ENCODE data around the gene EREG. TPM values are rescaled to one million over a fixed set of nuclear protein-coding genes. Genes with fewer than 3 reads are reported as not detected.
"Not testable (repeated sequence)": the region's sequence is repeated elsewhere in the genome, so short reads cannot be mapped to it uniquely, and the experiment has no call there.

The EREG gene
- total RNA-seq, 4 donors from 2014 or later, result 9.4 to 63.8 (median 31.6) TPM

DNA sequence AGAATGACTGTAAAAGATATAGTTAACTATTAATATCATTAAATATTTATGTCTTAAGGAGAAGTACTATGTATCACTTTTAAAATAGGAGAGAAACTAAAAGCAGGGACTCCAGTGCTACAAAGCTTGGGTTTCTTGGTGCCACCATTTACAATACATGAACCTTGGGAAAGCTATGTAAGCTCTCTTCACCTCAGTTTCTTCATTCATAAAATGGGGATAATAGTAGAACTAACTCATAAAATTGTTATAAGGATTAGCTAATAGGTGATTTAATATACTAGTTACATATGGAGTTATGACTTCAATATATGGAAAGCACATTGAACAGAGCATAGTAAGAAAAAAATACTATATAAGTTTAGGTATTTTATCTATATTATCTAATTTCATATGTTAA lies 33.0 kb upstream of the EREG start:
- TF ChIP-seq POLR2A (IDR thresholded peaks at IDR 0.05) (no peak), POLR2AphosphoS5 (IDR thresholded peaks at IDR 0.05) (no peak), EP300 (IDR thresholded peaks at IDR 0.05) (no peak)
- TF ChIP-seq, protein P1, sequence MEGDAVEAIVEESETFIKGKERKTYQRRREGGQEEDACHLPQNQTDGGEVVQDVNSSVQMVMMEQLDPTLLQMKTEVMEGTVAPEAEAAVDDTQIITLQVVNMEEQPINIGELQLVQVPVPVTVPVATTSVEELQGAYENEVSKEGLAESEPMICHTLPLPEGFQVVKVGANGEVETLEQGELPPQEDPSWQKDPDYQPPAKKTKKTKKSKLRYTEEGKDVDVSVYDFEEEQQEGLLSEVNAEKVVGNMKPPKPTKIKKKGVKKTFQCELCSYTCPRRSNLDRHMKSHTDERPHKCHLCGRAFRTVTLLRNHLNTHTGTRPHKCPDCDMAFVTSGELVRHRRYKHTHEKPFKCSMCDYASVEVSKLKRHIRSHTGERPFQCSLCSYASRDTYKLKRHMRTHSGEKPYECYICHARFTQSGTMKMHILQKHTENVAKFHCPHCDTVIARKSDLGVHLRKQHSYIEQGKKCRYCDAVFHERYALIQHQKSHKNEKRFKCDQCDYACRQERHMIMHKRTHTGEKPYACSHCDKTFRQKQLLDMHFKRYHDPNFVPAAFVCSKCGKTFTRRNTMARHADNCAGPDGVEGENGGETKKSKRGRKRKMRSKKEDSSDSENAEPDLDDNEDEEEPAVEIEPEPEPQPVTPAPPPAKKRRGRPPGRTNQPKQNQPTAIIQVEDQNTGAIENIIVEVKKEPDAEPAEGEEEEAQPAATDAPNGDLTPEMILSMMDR (IDR thresholded peaks at IDR 0.05), result no peak
- H3K9me3 ChIP-seq, result no peaks in the 10 kb centered on the region
- DNase-seq (ENCODE audit: low spot score in 2 of 2), result no peak
- no peaks in the 10 kb centered on the region for H3K27me3 ChIP-seq
- no peak overlapping the region for H3K4me3 ChIP-seq
- H3K36me3 ChIP-seq, result no peaks in the 10 kb centered on the region
- H3K4me1 ChIP-seq, result no peaks in the 10 kb centered on the region
- H3K27ac ChIP-seq, result no peak overlapping the region

DNA sequence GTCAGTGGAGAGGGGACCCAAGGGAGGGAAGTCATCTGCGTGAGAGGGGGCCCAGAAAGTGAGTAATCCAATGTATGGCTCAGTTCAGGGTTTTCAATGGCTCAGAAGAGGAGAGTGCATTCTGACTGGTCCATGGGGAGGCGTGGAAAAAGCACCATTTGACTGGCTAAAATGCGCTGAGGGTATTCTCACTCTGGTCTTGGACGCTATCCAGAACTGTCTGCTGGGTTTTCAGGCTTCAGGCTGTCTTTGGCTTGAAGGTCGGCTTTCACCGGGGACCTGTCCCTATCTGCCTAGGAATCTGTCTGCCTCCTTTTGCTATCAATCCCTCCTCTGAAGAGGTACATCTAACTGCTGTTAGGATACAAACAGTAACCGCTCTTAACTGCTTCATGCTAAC lies 30.3 kb upstream of the EREG start:
- TF ChIP-seq, protein P1 (IDR thresholded peaks at IDR 0.05), result no peak
- TF ChIP-seq POLR2AphosphoS5 (IDR thresholded peaks at IDR 0.05) (no peak), EP300 (IDR thresholded peaks at IDR 0.05) (no peak), POLR2A (IDR thresholded peaks at IDR 0.05) (no peak)
- 88% methylated on average over 7 of the region's 7 CpGs for WGBS

DNA sequence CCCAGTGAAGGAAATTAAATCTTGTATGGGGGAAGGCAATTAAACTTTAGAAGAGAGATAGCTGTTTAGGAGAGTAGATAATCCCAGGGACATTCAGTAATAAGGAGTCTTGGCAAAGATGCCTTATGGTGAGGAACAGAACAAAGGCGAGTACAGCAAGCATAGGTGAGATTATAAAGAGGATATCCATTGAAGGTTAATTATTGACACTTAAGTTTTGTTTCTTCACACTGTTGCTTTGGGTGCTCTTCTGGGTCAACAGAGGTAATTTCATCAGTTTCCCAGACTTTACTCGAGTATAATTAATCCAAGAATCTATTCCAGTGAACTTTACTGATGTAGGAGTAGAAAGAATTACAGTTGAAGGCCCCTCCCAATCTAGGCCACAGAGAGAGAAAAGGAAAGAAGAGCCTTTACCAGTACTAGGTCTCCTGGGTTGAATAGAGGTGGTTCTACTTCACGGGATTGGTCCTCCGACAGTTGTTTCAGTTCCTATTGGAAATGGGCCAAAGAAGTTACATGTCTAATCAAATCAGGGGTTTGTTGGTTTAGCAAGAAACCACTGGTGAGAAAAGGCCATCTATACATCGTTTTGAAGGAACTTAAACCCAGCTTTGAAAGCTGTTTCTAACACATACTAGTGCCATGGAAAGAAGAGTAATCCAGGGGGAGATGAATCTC lies 29.5 kb upstream of the EREG start:
- TF ChIP-seq EP300 (IDR thresholded peaks at IDR 0.05), result no peak
- H3K27ac ChIP-seq, result no peak overlapping the region
- no peak overlapping the region for H3K4me3 ChIP-seq
- DNase-seq (ENCODE audit: low spot score in 2 of 2), result no peak
- no peaks in the 10 kb centered on the region for H3K27me3 ChIP-seq
- H3K36me3 ChIP-seq, result no peaks in the 10 kb centered on the region
- 80% methylated on average over 5 of the region's 5 CpGs for WGBS
- no peaks in the 10 kb centered on the region for H3K9me3 ChIP-seq
- H3K4me1 ChIP-seq, result no peaks in the 10 kb centered on the region

More for the DNA sequence above, 30.3 kb upstream of the EREG start:
- Histone ChIP-seq H3K36me3 (no peaks in the 10 kb centered on the region), H3K27me3 (no peaks in the 10 kb centered on the region), H3K27ac (no peak overlapping the region), H3K4me1 (no peaks in the 10 kb centered on the region), H3K9me3 (no peaks in the 10 kb centered on the region), H3K4me3 (no peak overlapping the region)
- no peak for DNase-seq (ENCODE audit: low spot score in 2 of 2)

DNA sequence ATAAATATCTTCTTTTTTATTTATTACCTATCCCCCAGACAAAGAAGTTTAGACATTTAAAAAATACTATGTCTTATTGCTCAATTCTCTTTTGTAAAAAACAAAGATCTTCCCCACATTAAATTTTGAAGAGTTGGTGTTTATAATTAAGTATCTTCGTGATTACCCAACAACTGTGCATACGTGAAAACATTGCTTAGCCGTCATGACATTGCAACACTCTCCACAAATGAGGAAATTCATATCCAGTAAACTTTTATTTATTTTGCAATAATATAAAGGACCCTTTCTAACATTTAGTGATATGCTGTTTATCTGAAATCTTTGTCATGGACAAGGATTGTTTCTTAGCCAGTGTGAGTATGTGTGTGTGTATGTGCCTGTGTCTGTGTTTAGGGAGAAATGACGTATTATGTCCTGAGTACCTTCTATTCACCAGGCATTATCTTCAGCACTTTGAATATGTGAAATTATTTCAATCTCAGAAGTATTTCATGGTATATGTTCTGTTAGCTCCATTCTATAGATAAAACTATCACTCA lies 26.1 kb upstream of the EREG start:
- TF ChIP-seq POLR2AphosphoS5 (IDR thresholded peaks at IDR 0.05) (no peak), POLR2A (IDR thresholded peaks at IDR 0.05) (no peak), EP300 (IDR thresholded peaks at IDR 0.05) (no peak)
- TF ChIP-seq, protein P1 (IDR thresholded peaks at IDR 0.05), result no peak
- Histone ChIP-seq H3K27me3 (no peaks in the 10 kb centered on the region), H3K9me3 (peaks cover 2% of the 10 kb centered on the region), H3K27ac (no peak overlapping the region), H3K4me3 (no peak overlapping the region), H3K4me1 (no peaks in the 10 kb centered on the region), H3K36me3 (no peaks in the 10 kb centered on the region)
- WGBS, result 71% methylated on average over 4 of the region's 4 CpGs
- no peak for DNase-seq (ENCODE audit: low spot score in 2 of 2)

DNA sequence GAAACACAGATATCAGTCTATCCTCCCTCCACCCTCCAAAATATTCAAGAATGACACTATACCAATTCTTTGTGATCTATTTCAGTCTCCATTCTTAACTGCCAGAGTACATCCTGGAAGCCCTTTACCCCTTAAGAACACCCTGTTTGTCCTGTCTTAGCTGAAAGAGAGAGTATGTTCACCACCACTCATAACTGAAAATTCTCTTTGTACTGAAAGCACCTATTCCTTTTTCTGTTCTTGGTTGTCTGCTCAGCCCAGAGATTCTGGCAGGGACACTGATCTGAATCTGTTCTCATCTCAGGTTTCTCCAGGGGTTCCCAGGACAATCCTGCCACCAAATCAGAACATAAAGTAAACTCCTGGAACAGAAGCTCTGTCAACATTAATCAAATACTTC lies 25.4 kb upstream of the EREG start:
- no peak overlapping the region for H3K27ac ChIP-seq
- TF ChIP-seq, protein P1 (IDR thresholded peaks at IDR 0.05), result no peak
- TF ChIP-seq EP300 (IDR thresholded peaks at IDR 0.05) (no peak), POLR2A (IDR thresholded peaks at IDR 0.05) (no peak), POLR2AphosphoS5 (IDR thresholded peaks at IDR 0.05) (no peak)

DNA sequence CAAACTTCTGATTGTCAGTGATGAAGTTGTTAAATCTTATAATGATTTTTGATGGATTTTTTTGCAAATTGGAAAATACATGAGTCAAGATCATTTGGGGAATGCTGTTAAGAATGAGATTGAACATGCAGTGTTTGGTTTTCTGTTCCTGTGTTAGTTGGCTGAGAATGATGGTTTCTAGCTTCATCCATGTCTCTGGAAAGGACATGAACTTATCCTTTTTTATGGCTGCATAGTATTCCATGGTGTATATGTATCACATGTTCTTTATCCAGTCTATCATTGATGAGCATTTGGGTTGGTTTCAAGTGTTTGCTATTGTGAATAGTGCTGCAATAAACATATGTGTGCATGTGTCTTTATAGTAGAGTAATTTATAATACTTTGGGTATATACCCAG lies 24.5 kb upstream of the EREG start:
- not testable (repeated sequence) for H3K4me1 ChIP-seq; H3K27ac ChIP-seq; H3K4me3 ChIP-seq; H3K36me3 ChIP-seq; H3K9me3 ChIP-seq; H3K27me3 ChIP-seq; DNase-seq (ENCODE audit: low spot score in 2 of 2)

More for the DNA sequence above, 25.4 kb upstream of the EREG start:
- no peaks in the 10 kb centered on the region for H3K4me1 ChIP-seq
- H3K4me3 ChIP-seq, result no peak overlapping the region
- no peaks in the 10 kb centered on the region for H3K36me3 ChIP-seq
- H3K27me3 ChIP-seq, result no peaks in the 10 kb centered on the region
- peaks cover 8% of the 10 kb centered on the region for H3K9me3 ChIP-seq
- no peak for DNase-seq (ENCODE audit: low spot score in 2 of 2)

Data from suprapubic skin (tissue), 4 donors.